ENCODE measurements around the gene AMACR.
"Not testable (repeated sequence)": the region's sequence is repeated elsewhere in the genome, so short reads cannot be mapped to it uniquely, and the experiment has no call there.

Gene AMACR

DNA sequence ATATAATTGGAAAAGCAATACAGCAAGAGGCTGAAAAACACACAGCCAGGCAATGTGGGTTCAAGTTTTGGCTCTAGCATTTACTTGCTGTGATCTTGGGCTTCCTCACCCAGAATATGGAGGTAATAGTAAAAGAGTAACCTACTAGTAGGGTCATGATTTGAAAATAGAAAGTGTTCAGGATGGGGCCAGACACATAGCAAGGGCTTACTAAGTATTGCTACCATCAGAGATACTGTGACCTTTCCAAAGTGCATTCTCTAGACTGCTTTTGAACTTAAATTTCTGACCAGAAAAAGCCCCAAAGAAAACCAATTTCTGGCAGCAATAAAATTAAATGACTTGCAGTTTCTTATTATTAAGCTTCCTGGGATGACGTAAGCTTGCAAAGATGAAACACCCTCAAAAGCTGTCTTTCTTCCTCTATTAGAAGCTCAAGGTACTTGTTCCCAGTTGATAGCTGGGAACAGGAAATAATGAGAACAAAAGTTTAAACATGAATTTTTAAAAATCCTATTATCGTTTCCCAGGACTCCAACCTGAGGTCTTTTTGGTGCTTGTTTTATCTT is 43.6 kb downstream of the AMACR start:
- peak; percentile 7 for DNase-seq

DNA sequence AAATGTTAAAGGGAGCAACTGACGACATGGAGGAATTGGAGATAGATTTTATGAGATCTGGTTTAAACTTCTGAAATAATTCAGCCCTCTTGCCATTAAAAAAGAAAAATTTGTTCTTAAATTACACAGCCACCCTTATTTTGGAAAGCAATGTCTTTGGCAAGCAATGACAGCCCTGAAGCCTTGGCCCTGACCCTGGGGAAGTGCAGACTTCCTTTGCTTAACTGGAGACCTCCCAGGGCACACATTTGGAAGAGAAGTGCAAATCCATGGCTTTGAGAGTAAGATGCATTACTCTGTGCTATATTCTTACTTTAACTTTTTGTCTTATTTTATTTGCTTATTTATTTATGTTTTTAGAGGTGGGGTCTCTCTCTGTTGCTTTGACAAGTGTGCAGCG is 49.7 kb downstream of the AMACR start:
- DNase-seq = no peak

- DNase-seq = no peak
Measured at GRCh38 chr5:33957577-33958150, 50.2 kb downstream of the AMACR start.

GRCh38 chr5:33952175-33952574 is 55.7 kb downstream of the AMACR start:
- DNase-seq = not testable (repeated sequence)

DNA sequence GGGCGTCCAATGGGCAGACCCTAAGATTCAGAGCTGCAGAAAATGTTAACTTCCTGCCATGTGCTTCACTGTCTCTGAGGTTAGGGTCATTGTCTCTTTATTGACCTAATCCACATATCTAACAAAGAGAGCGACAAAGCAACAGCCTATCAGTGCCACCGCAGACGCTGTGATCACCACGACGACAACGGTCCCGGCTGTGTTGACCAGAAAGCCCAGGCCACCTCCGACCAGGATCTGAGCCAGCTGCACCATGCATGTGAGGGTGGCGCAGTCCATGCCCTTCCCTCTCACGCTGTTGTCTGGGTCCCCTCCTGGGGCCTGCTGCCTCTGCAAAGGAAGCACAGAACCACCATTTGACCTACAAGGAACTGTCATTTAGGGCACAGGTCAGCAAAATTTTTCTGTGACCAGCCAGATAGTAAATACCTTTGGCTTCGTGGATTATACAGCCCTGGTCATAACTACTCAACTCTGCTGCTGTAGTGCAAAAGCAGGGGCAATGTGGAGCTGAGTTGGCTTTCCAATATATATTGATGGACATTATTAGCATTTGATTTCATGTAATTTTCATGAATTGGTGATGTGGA is 63.2 kb downstream of the AMACR start:
- DNase-seq = no peak

- DNase-seq = no peak
Measured at GRCh38 chr5:33941090-33941489, 66.8 kb downstream of the AMACR start.

DNA sequence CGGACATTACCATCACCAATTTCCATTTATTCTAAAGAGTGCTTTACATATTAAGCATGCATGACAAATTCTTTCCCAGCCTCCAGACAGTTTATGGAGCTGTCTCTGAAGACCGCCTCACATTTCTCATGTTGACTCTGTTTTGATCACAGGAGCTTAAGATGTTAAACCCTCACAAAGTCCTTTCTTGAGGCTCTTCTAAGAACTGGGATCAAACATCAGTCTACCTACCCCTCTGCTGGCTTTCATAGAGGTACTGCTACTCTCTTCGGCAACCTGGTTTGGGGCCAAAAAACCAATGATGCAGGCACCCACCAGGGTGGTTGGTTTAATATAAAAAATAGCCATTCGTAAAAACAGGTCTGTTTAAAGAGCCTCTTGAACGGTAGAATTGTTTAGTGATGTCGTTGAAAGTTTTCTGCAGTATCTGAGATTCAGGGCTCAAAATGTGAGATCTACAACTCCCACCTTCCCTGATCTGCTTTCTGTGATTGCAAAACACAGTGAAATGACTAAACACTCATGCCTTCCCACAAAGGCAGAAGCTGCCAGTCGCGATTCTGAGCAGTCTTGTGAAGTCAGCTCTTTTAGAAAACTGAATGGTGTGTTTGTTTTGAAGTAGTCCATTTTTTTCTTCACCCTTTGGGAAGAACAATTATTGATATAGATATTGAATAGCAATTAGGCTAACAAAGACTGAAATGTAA is 68.1 kb downstream of the AMACR start:
- no peak for DNase-seq

- no peak for DNase-seq
Measured at GRCh38 chr5:33938881-33939280, 69.0 kb downstream of the AMACR start.

GRCh38 chr5:33938507-33938796 is 69.4 kb downstream of the AMACR start:
- DNase-seq = no peak

GRCh38 chr5:33937707-33938506 is 69.9 kb downstream of the AMACR start:
- DNase-seq = no peak

GRCh38 chr5:33937017-33937706 is 70.7 kb downstream of the AMACR start:
- DNase-seq = no peak

DNA sequence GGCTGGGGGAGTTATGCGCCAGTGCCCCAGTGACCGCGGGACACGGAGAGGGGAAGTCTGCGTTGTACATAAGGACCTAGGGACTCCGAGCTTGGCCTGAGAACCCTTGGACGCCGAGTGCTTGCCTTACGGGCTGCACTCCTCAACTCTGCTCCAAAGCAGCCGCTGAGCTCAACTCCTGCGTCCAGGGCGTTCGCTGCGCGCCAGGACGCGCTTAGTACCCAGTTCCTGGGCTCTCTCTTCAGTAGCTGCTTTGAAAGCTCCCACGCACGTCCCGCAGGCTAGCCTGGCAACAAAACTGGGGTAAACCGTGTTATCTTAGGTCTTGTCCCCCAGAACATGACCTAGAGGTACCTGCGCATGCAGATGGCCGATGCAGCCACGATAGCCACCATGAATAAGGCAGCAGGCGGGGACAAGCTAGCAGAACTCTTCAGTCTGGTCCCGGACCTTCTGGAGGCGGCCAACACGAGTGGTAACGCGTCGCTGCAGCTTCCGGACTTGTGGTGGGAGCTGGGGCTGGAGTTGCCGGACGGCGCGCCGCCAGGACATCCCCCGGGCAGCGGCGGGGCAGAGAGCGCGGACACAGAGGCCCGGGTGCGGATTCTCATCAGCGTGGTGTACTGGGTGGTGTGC is 71.4 kb downstream of the AMACR start, which contains the start of gene RXFP3:
TSS of gene RXFP3 (plus strand) at position 6 of the 636 bp plus-strand sequence. CDS start at position 361, 355 bp downstream.
- no peak for DNase-seq
